Sciatic nerve (tissue), 2 donors: ENCODE results near the gene PTPRT. TPM values are rescaled to one million over a fixed set of nuclear protein-coding genes. Genes with fewer than 3 reads are reported as not detected.
A peak's percentile ranks its signal among the peaks of the same experiment; 100 is the strongest.
"Not testable (repeated sequence)": the region's sequence is repeated elsewhere in the genome, so short reads cannot be mapped to it uniquely, and the experiment has no call there.

Experiments used
- ATAC-seq: fragments of 200-7000 bp; cut with Tn5 transposase; one replicate; pipeline ENCODE4 v1.9.1; 2020; ENCODE audit warnings: mild to moderate bottlenecking, moderate library complexity
- DNase-seq: peaks from one replicate; pipeline ENCODE4 v3.0.0-alpha.2; 2020; ENCODE audit warnings: low spot score
- intact Hi-C: fragments of 100-400 bp; cut with DNase I; formaldehyde crosslinking; loops from one replicate; pipeline ENCODE4 v1.14.2; 2022
- total RNA-seq: library from RNA; stranded (reverse); fragmentation: NEBNext Ultra II Directional; extraction: Animal tissue kit (Norgen Biotek cat#: 25700); gene quantifications from one replicate; pipeline ENCODE4 v1.2.1, GENCODE V29; 2021
- donor health status: DM: no; HTN: no; CAD: no.
- donor health status: DM: no; HTN: no; CAD: no.

The PTPRT gene
- total RNA-seq, 1 donor from 2014 or later = 0.45 TPM

- ATAC-seq = no peak
- intact Hi-C loops = no loop called here
- no peak for DNase-seq
Observed at GRCh38 chr20:42955713-42956112, 234.0 kb downstream of the PTPRT start.

DNA sequence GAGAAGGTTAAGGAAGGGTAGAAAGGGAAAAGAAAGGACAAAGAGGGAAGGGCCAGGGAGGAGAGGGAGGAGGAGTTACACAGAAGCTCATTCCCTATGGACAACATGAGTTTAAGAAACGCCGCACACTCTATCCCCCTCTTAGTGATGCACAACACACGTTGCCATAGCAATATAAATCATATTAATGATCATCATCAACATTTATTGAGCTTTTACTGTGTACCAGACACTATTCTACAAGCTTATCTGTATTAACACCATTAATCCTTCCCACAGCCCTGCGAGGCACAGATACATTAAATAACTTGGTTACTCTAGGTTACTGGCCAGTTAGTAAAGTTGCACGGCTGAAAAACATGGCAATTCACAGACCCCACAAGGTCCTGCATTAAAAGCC, 234.8 kb downstream of the PTPRT start:
- intact Hi-C loops = no loop called here
- no peak for ATAC-seq

DNA sequence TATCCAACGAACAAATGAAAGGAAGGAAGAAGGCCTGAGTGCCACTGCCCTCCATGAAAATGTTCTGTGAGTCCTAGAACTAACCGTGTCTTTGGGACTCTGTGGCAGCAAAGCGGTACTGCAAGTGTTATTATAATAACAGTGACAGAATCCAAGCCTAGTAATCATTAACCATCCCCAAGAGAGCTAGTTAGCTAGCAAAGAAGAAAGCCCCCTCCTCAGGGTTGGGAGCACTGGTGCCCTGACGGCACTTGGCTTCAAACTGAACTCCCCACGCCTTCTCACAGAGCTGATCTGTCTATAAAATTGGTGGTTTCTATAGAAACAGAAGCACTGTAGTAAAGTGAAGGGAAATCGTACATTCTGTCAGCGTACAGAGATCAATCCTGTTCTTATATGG, 239.8 kb downstream of the PTPRT start:
- ATAC-seq = no peak
- intact Hi-C loops = no loop called here
- DNase-seq = no peak

More for the DNA sequence above, 234.8 kb downstream of the PTPRT start:
- DNase-seq = no peak

DNA sequence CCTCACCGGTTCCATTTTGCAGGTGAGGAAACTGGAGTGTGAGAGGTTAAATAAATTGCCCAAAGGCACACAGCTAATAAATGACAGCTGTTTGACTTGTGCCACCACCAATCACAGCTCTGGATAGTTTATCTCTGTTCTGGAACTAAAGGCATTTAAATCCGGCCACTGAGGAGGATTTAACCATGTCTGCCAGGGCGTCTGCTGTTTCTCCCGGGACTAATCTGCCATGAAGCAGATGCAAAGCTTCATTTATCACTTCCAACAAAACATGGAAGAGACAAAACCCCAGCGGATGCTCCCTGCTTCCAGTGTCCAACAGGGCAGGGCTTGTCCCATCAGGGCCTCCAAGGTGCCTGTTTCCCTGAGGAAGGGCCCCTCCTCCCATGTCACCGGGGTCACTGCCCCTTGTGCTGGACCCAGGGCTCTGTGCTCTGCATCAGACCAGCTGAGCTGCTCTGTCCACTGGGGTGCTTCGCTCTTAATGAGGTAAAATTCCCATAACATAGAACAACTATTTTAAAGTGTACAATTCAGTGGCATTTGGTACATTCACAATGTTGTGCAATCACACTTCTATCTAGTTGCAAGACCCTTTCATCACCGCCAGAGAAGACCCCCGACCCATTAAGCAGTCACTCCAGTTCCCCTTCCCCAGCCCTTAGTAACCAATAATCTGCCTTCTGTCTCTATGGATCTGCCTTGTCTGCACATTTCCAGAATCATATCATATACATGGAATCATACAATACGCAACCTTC, 244.3 kb downstream of the PTPRT start:
- intact Hi-C loops = no loop called here
- ATAC-seq (no peak), DNase-seq (no peak)

DNA sequence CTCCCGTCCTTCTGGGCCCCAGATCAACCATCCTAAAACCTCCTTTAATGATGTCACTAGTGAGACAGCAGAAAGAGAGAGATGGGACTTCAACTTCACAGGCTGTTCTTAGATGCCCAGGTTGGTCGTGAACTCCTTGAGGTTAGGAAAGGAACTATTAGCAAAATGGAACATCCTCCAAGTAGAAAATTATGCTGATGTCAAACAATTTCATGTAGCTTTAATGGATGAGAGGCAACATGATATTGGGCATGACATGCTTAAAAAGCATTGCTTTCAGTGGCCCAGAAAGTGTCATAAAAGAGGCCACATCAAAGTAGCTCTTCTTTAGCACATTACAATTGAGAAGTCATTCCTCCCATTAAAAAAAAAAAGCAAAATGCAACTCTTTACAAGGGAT, 248.1 kb downstream of the PTPRT start:
- no peak for ATAC-seq
- intact Hi-C loops = no loop called here
- DNase-seq = no peak

DNA sequence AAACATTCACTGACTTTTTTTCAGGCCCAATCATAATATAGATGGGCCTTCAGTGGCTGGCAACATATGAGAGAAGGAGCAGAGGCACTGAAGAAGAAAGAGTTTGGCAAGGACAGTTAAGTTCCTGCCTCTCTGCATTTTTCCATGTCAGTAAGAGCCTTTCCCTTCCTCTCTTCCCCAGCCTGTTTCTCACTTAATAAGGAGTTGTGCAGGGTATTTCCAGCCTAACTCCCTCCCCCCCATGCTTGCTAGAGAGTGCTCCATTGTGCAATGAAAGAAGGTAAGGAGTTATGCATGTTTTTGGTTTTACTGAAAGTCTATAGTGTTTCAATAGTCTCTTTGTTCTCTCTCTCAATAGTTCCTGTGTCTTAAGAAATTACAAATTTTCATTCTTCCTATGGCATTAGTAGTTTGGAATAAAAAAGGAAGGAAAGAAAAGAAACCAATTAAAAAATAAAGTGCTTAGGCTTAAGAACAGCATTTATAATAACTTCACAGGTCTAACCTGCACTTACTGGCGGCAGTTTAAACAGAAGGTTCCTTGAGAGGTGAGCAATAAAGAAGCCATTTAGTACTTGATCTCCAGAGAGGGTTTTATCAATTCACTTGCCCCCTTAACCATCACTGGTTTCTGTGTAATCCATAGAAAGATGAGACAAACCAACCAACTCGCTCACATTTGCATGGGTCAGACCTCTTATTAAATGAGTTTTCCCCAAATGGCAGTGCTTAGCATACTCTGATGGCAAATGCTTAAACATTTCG, 251.1 kb downstream of the PTPRT start:
- intact Hi-C loops = no loop called here
- DNase-seq = no peak
- no peak for ATAC-seq

GRCh38 chr20:42936482-42936881, 253.2 kb downstream of the PTPRT start:
- intact Hi-C loops = no loop called here
- DNase-seq = no peak
- no peak for ATAC-seq

DNA sequence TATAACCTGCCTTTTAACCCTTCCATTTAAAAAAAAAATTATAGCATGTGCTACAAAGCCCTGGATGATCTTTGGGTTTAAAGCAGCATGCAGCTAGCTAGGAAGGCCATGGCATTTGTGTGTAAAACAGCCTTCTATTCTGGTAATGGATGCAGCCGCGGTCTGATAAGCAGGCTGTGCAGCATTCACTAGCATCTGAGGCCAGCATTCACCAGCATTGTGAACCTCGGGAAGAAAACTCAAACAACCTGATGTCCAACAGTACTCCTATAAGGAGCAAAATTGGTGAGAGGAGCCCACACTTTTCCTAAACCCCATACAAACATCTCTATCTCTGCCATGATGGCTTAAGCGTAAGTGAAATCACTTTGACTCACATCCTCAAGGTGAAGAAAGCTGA, 265.5 kb downstream of the PTPRT start:
- DNase-seq (no peak), ATAC-seq (no peak)
- intact Hi-C loops = no loop called here

DNA sequence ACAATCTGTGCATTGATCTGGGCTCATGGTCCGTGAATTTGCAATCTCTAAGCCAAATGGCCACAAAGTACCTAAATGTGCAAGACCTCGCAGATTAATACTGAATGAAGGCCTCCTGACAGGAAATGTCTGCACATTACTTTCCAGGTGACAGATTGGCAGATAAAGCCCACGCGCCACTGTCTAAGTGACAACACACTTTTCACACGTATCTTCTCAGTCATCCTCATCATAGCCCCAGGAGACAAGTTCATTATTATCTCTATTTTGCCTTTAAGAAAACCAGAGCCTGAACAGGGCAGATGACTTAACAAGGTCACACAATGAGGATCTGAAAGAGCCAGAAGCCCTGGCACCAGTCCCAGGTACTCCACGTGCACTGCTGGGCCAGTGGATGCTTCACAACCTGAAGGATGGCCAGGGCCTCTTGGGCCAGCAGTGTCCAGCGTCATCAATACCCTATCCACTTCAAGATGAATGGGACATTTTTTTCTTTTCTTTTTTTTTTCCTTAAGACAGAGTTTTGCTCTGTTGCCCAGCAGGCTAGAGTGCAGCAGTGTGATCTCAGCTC, 266.3 kb downstream of the PTPRT start:
- ATAC-seq (no peak), DNase-seq (no peak)
- intact Hi-C loops = no loop called here

DNA sequence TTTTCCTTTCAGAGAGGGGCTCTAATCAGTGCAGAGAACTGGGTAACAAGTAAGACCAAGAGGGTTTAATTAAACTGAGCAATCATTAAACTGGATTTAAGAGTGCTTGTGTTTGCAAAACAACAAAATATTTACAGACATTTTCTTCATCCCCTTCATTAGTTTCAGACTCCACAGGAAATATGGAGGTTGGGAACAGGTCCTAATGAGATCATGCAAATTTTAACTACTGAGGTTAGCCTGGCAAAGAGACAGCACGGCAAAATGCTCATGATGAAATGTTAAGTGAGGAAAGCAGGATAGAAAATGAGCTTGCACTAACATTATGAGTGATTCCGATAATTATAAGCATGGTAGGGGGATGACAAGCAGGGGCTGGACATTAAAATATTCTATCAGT, 268.9 kb downstream of the PTPRT start:
- DNase-seq (no peak), ATAC-seq (no peak)
- intact Hi-C loops = no loop called here

GRCh38 chr20:42919316-42919715, 270.4 kb downstream of the PTPRT start:
- ATAC-seq (no peak), DNase-seq (no peak)
- intact Hi-C loops = no loop called here

DNA sequence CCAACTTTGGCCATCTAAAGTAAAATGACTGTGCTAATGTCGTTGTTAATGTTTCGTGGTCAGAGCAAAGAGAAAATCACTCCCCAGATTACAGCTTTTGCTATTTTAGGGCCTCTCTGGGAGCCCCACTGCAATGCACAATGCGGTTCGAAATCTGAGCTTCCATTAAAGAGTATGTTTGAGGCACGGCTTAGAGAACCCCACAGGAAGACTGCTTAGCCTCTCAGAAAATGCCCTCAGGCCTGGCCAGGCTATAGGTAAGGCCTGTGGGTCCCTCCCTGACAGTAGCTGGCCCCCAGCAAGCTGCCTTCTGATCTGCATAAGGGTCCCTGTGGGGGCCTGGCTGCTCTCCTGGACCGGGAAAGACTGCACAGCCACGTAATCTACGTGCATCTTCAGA, 274.6 kb downstream of the PTPRT start:
- no peak for DNase-seq
- intact Hi-C loops = no loop called here
- ATAC-seq = no peak

DNA sequence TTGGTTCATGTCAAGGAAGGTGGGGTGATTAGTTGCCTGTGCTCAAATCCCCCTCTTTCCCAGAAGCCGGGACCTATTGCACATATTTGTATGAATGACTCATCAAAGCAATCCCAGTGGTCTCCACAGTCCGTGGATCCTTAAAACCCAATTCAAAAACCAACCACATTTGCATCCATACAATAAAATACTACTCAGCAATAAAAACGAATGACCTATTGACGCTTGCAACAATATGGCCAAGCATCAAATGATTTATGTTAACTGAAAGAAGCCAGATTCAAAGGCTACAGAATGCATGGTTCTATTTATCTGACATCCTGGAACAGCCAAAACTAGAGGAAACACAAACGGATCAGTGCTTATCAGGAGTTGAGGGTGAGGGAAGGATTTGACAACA, 275.4 kb downstream of the PTPRT start:
- ATAC-seq = no peak
- DNase-seq = no peak
- intact Hi-C loops = no loop called here

DNA sequence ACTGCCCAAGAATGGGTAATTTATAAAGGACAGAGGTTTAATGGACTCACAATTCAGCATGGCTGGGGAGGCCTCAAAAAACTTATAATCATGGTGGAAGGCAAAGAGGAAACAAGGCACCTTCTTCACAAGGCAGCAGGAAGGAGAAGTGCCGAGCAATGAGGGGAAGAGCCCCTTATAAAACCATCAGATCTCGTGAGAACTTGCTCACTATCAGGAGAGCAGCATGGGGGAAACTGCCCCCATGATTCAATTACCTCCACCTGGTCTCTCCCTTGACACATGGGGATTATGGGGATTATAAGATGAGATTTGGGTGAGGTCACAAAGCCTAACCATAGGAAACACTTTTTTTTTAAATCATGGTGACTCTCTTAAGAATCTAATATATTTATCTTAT, 278.9 kb downstream of the PTPRT start:
- ATAC-seq, intact Hi-C loops, DNase-seq: not testable (repeated sequence)

DNA sequence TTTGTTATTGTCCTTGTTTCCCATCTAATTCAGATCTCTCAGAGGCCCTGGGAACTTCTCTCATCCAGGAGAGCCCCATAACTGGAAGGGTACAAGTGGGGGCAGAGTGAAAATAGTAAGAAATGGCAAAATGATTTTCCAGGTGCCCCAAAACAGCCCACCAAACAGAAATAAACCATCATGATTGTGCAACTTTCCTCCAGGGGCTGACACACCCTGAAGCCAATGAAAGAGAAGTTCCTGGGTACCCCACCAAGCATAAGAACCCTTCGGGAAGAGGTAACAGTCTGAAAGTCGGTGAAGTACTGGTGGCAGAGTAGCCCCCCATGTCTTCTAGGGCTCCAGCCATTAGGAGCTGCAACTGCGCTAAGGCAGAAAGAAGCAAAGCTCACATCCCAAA, 282.0 kb downstream of the PTPRT start:
- DNase-seq (no peak), ATAC-seq (no peak)
- intact Hi-C loops = no loop called here

DNA sequence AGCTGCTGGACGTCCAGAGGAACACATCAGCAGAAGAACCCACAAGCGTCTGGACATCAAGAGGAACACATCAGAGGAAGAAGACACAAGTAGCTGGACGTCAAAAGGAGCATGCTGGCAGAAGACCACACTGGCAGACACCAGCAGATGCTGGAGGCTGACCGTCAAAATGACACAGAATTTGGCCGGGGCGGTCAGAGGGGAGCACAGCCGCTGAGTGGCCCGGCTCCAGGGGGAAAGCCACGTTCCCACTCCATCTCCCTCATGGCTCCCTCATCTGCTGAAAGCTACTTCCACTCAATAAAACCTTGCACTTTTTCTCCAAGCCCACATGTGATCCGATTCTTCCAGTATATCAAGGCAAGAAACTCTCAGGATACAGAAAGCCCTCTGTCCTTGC, 283.6 kb downstream of the PTPRT start:
- no peak for ATAC-seq
- DNase-seq = no peak
- intact Hi-C loops = no loop called here

- ATAC-seq (no peak), DNase-seq (no peak)
- intact Hi-C loops = no loop called here
Observed at GRCh38 chr20:42902509-42902908, 287.2 kb downstream of the PTPRT start.

GRCh38 chr20:42901689-42902440, 287.8 kb downstream of the PTPRT start:
- DNase-seq (no peak), ATAC-seq (peak; percentile 86)
- intact Hi-C loops = no loop called here

- DNase-seq, ATAC-seq, intact Hi-C loops: not testable (repeated sequence)
Observed at GRCh38 chr20:42900764-42901163, 288.9 kb downstream of the PTPRT start.

GRCh38 chr20:42895020-42895419, 294.7 kb downstream of the PTPRT start:
- intact Hi-C loops = no loop called here
- ATAC-seq (no peak), DNase-seq (no peak)
